Endothelial cell of umbilical vein (primary cell): ENCODE results near the gene NAA38.

Experiments used
- CTCF ChIP-seq, 2 donors: IDR thresholded peaks; 1 replicate in 1 of 2; 2 replicates in 1 of 2; pipeline ENCODE4 v1.5.1; 2011; ENCODE audit warnings: low read length in 2 of 2, mild to moderate bottlenecking in 2 of 2, moderate library complexity in 2 of 2, control low read depth in 1 of 2, inconsistent platforms in 1 of 2, low read depth in 1 of 2; ENCODE audit not compliant: insufficient read depth in 1 of 2; ENCODE audit errors: extremely low read depth in 1 of 2
- POLR2A ChIP-seq: IDR thresholded peaks from 2 replicates; pipeline ENCODE4 v1.6.1; 2012; ENCODE audit warnings: low read depth, mild to moderate bottlenecking, control low read depth, low read length

DNA sequence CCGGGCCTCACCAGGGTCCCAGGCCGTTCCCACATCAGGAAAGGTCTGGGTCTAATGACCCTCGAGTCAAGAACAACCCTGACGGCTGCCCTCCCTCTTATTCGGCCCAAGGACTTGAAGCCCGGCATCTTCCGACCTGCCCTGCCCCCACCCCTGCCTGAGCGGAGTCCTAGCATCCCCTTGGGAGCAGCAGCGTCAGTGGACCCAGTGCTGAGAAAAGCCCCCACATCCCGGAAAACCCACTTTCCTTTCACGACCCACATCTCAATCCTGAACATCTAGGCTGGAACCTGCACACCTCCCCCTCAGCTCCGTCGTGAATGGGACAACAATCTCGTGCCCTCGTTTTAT, 1.7 kb downstream of the NAA38 start:
- no peak for TF ChIP-seq CTCF (IDR thresholded peaks at IDR 0.05; ENCODE audit: extremely low read depth in 1 of 2, insufficient read depth in 1 of 2, low read depth in 1 of 2, low read length in 2 of 2)
- TF ChIP-seq POLR2A, result no peak
